HepG2 (cell line): ENCODE measurements around the gene FOXRED2. TPM values are rescaled to one million over a fixed set of nuclear protein-coding genes. Genes with fewer than 3 reads are reported as not detected.

Source experiments
- ARNT ChIP-seq: fragments of 450-650 bp; IDR thresholded peaks from 2 replicates; pipeline ENCODE4 v1.6.1; 2017
- ARNTL ChIP-seq: sonication (generic); formaldehyde crosslinking; IDR thresholded peaks from 2 replicates; pipeline ENCODE4 v1.4.0; 2020; ENCODE audit warnings: mild to moderate bottlenecking, missing genetic modification reagents
- BRCA1 ChIP-seq: sonication (generic); formaldehyde crosslinking; IDR thresholded peaks from 2 replicates; pipeline ENCODE4 v1.4.0; 2020; ENCODE audit warnings: missing genetic modification reagents
- ELF1 ChIP-seq: sonication (generic); formaldehyde crosslinking; IDR thresholded peaks from 2 replicates; pipeline ENCODE4 v1.4.0; 2020; ENCODE audit warnings: missing genetic modification reagents
- ESRRA ChIP-seq: sonication (generic); formaldehyde crosslinking; IDR thresholded peaks from 2 replicates; pipeline ENCODE4 v1.5.1; 2020; ENCODE audit warnings: mild to moderate bottlenecking, low read depth, missing genetic modification reagents
- EZH2 ChIP-seq: conservative IDR thresholded peaks from 2 replicates; pipeline ENCODE4 v1.6.1; 2012; ENCODE audit warnings: mild to moderate bottlenecking, low read depth, low read length, moderate library complexity
- FOXC1 ChIP-seq: sonication (generic); formaldehyde crosslinking; IDR thresholded peaks from 2 replicates; pipeline ENCODE4 v1.8.0; 2022; ENCODE audit warnings: mild to moderate bottlenecking, missing genetic modification reagents, borderline replicate concordance
- IKZF1 ChIP-seq: fragments of 450-650 bp; IDR thresholded peaks from 2 replicates; pipeline ENCODE4 v1.7.1; 2016
- KDM2A ChIP-seq: sonication (generic); formaldehyde crosslinking; IDR thresholded peaks from 2 replicates; pipeline ENCODE4 v1.4.0; 2020; ENCODE audit warnings: low read depth, missing genetic modification reagents, borderline replicate concordance
- MEIS1 ChIP-seq: sonication (generic); formaldehyde crosslinking; IDR thresholded peaks from 2 replicates; pipeline ENCODE4 v1.9.0; 2021; ENCODE audit warnings: mild to moderate bottlenecking, missing genetic modification reagents, moderate library complexity, borderline replicate concordance
- MIER2 ChIP-seq: IDR thresholded peaks from 2 replicates; pipeline ENCODE4 v1.6.1; 2016; ENCODE audit warnings: missing biosample characterization, missing genetic modification reagents
- PITX1 ChIP-seq: sonication (generic); formaldehyde crosslinking; IDR thresholded peaks from 2 replicates; pipeline ENCODE4 v1.5.1; 2020; ENCODE audit warnings: mild to moderate bottlenecking, missing genetic modification reagents
- RXRB ChIP-seq: IDR thresholded peaks from 2 replicates; pipeline ENCODE4 v1.6.1; 2016; ENCODE audit warnings: borderline replicate concordance, missing genetic modification reagents, missing compliant biosample characterization
- SMC3 ChIP-seq: IDR thresholded peaks from 2 replicates; pipeline ENCODE4 v1.6.1; 2011; ENCODE audit warnings: low read length, improper control_type of control experiment
- ZMAT3 ChIP-seq: sonication (generic); formaldehyde crosslinking; conservative IDR thresholded peaks from 2 replicates; pipeline ENCODE4 v1.7.0; 2021; ENCODE audit warnings: missing genetic modification reagents
- ZNF3 ChIP-seq: IDR thresholded peaks from 2 replicates; pipeline ENCODE4 v1.7.0; 2017; ENCODE audit warnings: inconsistent platforms
- ZNF598 ChIP-seq: sonication (generic); formaldehyde crosslinking; IDR thresholded peaks from 2 replicates; pipeline ENCODE4 v1.5.1; 2020; ENCODE audit warnings: mild to moderate bottlenecking, missing genetic modification reagents, borderline replicate concordance
- ZNF607 ChIP-seq: sonication (generic); formaldehyde crosslinking; IDR thresholded peaks from 2 replicates; pipeline ENCODE4 v1.5.1; 2020; ENCODE audit warnings: missing genetic modification reagents, mild to moderate bottlenecking, borderline replicate concordance
- ZNF775 ChIP-seq: sonication (generic); formaldehyde crosslinking; IDR thresholded peaks from 2 replicates; pipeline ENCODE4 v1.4.0; 2020; ENCODE audit warnings: missing genetic modification reagents, mild to moderate bottlenecking, moderate library complexity, borderline replicate concordance
- polyA plus RNA-seq, 8 experiments: library from polyadenylated mRNA; depleted of rRNA in 3 of 8; stranded (reverse) in 7 of 8; unstranded in 1 of 8; fragments of >200 nt; fragmentation: Illumina TruSeq in 4 of 8; extraction: Trizol in 4 of 8; gene quantifications; 2 replicates each; pipeline versions ENCODE4 v1.2.1 to v1.2.3, GENCODE V29; 2011 to 2016; ENCODE audit warnings: low read depth in 4 of 8, missing spikeins in 1 of 8, mixed read lengths in 1 of 8; ENCODE audit not compliant: insufficient read depth in 1 of 8
- total RNA-seq, 5 experiments: library from RNA; depleted of rRNA; stranded (reverse); fragments of >200 nt; fragmentation: Illumina TruSeq; extraction: Trizol; gene quantifications; 2 replicates each; pipeline ENCODE4 v1.2.3, GENCODE V29; 2016; ENCODE audit warnings: low read depth in 1 of 5
- TF ChIP-seq, protein P1 (sequence below): sonication (generic); formaldehyde crosslinking; conservative IDR thresholded peaks from 2 replicates; pipeline ENCODE4 v1.8.1; 2023; ENCODE audit warnings: missing genetic modification reagents
- TF ChIP-seq, protein P2 (sequence below): sonication (generic); formaldehyde crosslinking; IDR thresholded peaks from 2 replicates; pipeline ENCODE4 v1.8.0; 2022; ENCODE audit warnings: mild to moderate bottlenecking, missing genetic modification reagents; ENCODE audit not compliant: insufficient replicate concordance
- TF ChIP-seq, protein P3 (sequence below): IDR thresholded peaks from 2 replicates; pipeline ENCODE4 v1.6.1; 2016; ENCODE audit warnings: mild to moderate bottlenecking, missing biosample characterization, missing genetic modification reagents
- TF ChIP-seq, protein P4 (sequence below): sonication (generic); formaldehyde crosslinking; IDR thresholded peaks from 2 replicates; pipeline ENCODE4 v1.5.0; 2020; ENCODE audit warnings: missing genetic modification reagents

The FOXRED2 gene
- total and polyA plus RNA-seq, 2 of the 13 experiments (the other 11 are each of a cell fraction or from before 2014, with no cell fraction given) = 9.3 to 28.1 TPM

DNA sequence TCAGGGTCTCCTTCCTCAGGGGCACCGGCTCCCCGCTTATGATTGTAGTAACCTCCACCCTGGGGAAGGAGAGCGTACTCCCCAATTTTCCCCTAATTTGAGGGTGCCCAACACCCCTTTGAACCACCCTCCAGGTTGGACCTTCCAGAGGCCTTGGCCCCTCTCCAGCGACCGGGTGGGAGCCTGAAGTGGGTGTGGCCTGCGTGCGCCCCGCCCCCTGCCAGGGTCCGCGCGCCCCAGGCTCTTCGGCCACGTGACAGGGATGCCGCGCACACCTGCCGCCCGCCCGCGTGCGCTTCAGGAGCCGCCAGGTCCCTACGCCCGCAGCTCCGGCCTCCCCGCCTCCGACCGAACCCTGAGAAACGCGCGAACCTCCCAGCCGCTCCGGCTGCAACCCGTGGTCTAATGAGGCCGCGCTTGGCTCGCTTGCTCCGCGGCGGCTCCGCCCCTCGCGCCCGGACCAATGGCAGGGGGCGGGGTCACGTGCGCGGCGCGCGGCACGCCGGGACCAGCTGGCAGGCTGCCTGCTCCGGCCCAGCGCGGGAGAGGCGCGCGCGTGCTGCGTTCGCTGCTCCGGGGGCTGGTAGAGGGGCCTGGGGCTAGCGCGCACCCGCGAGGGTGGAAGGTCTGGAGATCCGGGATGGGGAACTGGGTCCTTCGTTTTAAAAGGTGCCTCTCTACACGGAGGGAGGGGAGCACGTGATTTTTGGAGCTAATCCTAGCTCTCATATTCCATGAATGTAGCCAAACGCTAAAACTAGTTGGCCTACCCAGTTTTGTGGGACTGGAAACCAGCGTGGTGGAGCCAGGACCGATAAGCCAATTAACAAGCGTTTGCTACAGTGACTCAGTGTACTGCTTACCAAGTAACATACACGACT lies at the start of gene FOXRED2 (continued):
- TF ChIP-seq ZNF775 = no peak
- no peak for TF ChIP-seq ELF1 (CRISPR knock-in tag)
- TF ChIP-seq ARNT = no peak
- TF ChIP-seq, protein P1, sequence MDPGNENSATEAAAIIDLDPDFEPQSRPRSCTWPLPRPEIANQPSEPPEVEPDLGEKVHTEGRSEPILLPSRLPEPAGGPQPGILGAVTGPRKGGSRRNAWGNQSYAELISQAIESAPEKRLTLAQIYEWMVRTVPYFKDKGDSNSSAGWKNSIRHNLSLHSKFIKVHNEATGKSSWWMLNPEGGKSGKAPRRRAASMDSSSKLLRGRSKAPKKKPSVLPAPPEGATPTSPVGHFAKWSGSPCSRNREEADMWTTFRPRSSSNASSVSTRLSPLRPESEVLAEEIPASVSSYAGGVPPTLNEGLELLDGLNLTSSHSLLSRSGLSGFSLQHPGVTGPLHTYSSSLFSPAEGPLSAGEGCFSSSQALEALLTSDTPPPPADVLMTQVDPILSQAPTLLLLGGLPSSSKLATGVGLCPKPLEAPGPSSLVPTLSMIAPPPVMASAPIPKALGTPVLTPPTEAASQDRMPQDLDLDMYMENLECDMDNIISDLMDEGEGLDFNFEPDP (CRISPR knock-in tag) = no peak
- TF ChIP-seq ZNF3 (CRISPR knock-in tag) = no peak
- TF ChIP-seq ZNF607 = peak; percentile 99; the same call in 1 of the 2 replicates
- TF ChIP-seq ARNTL (CRISPR knock-in tag) = peak; percentile 98
- no peak for TF ChIP-seq MIER2 (CRISPR knock-in tag)
- peak; percentile 82 for TF ChIP-seq ESRRA (CRISPR knock-in tag)
- TF ChIP-seq, protein P2, sequence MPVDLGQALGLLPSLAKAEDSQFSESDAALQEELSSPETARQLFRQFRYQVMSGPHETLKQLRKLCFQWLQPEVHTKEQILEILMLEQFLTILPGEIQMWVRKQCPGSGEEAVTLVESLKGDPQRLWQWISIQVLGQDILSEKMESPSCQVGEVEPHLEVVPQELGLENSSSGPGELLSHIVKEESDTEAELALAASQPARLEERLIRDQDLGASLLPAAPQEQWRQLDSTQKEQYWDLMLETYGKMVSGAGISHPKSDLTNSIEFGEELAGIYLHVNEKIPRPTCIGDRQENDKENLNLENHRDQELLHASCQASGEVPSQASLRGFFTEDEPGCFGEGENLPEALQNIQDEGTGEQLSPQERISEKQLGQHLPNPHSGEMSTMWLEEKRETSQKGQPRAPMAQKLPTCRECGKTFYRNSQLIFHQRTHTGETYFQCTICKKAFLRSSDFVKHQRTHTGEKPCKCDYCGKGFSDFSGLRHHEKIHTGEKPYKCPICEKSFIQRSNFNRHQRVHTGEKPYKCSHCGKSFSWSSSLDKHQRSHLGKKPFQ (CRISPR knock-in tag) = peak; percentile 92
- TF ChIP-seq SMC3 = no peak
- peak; percentile 97; the same call in 1 of the 2 replicates for TF ChIP-seq FOXC1
- peak; percentile 44; the same call in 1 of the 2 replicates for TF ChIP-seq PITX1
- peak; percentile 94; the same call in 1 of the 2 replicates for TF ChIP-seq ZNF598
- TF ChIP-seq MEIS1 (CRISPR knock-in tag) = peak; percentile 25; the same call in 1 of the 2 replicates
- TF ChIP-seq IKZF1 = no peak
- no peak for TF ChIP-seq RXRB (CRISPR knock-in tag)
- TF ChIP-seq, protein P3, sequence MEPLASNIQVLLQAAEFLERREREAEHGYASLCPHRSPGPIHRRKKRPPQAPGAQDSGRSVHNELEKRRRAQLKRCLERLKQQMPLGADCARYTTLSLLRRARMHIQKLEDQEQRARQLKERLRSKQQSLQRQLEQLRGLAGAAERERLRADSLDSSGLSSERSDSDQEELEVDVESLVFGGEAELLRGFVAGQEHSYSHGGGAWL (CRISPR knock-in tag) = peak; percentile 87
- peak; percentile 80; the same call in 1 of the 2 replicates for TF ChIP-seq ZMAT3
- TF ChIP-seq, protein P4, sequence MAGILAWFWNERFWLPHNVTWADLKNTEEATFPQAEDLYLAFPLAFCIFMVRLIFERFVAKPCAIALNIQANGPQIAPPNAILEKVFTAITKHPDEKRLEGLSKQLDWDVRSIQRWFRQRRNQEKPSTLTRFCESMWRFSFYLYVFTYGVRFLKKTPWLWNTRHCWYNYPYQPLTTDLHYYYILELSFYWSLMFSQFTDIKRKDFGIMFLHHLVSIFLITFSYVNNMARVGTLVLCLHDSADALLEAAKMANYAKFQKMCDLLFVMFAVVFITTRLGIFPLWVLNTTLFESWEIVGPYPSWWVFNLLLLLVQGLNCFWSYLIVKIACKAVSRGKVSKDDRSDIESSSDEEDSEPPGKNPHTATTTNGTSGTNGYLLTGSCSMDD (CRISPR knock-in tag) = peak; percentile 94
- TF ChIP-seq KDM2A (CRISPR knock-in tag) = peak; percentile 72; the same call in 1 of the 2 replicates
- TF ChIP-seq EZH2 = no peak
- peak; percentile 87; the same call in 1 of the 2 replicates for TF ChIP-seq BRCA1 (CRISPR knock-in tag)
